Measurements from ENCODE around the gene AFF4.

Gene AFF4

DNA sequence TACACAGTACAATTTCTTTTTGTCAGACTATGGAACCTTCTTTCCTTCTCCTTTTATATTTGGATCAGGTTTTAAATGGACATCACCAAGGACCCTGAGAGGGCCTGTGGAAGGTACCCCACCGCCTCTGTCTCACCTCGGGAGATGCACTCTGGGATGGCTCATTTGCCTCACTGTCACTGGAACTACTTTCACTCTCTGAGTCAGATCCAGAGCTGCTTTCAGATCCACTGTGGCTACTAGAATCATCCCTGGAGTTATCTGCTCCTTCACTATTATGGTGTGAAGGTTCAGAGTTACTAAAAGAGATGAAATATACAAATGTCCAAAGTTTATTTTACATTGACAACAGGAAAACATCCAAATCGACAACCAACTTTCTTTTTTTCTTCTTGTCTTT lies 65.3 kb downstream of the AFF4 start:
- H3K27me3 Mint-ChIP-seq (ENCODE audit: low read depth, poor library complexity), result no peaks in the 10 kb centered on the region
- H3K4me3 Mint-ChIP-seq, result no peak overlapping the region
- H3K36me3 Mint-ChIP-seq (ENCODE audit: low read depth), result peaks cover 73% of the 10 kb centered on the region
- no peaks in the 10 kb centered on the region for H3K4me1 Mint-ChIP-seq
- no peak for DNase-seq
- no peaks in the 10 kb centered on the region for H3K9me3 Mint-ChIP-seq
- TF ChIP-seq, protein P1, sequence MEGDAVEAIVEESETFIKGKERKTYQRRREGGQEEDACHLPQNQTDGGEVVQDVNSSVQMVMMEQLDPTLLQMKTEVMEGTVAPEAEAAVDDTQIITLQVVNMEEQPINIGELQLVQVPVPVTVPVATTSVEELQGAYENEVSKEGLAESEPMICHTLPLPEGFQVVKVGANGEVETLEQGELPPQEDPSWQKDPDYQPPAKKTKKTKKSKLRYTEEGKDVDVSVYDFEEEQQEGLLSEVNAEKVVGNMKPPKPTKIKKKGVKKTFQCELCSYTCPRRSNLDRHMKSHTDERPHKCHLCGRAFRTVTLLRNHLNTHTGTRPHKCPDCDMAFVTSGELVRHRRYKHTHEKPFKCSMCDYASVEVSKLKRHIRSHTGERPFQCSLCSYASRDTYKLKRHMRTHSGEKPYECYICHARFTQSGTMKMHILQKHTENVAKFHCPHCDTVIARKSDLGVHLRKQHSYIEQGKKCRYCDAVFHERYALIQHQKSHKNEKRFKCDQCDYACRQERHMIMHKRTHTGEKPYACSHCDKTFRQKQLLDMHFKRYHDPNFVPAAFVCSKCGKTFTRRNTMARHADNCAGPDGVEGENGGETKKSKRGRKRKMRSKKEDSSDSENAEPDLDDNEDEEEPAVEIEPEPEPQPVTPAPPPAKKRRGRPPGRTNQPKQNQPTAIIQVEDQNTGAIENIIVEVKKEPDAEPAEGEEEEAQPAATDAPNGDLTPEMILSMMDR (IDR thresholded peaks at IDR 0.05), result no peak
- H3K27ac Mint-ChIP-seq, result no peak overlapping the region

DNA sequence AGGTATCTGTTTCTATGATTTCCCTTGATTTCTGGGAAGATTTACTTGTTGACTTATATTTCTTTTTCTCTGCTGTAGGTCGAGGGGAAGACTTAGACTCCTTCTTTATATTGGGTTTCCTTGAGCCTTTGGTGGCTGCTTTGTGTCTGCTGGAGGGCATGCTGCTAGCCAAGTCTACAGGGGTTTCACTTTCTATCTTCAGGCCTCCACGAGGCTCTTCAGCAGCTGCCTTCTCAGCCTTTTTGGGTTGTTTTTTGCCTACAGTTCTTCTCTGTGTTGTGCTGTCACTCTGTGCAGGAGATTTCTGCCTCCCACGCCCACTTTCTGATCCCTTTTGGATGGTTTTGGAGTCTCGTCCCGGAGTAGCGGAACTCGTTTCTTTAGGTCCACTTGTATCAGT lies 66.7 kb downstream of the AFF4 start:
- Mint-ChIP-seq H3K27ac (peak overlapping the region; percentile 77), H3K36me3 (ENCODE audit: low read depth) (peaks cover 80% of the 10 kb centered on the region), H3K4me1 (no peaks in the 10 kb centered on the region), H3K27me3 (ENCODE audit: low read depth, poor library complexity) (no peaks in the 10 kb centered on the region), H3K9me3 (no peaks in the 10 kb centered on the region), H3K4me3 (no peak overlapping the region)
- TF ChIP-seq, protein P1 (IDR thresholded peaks at IDR 0.05), result no peak
- DNase-seq, result no peak

DNA sequence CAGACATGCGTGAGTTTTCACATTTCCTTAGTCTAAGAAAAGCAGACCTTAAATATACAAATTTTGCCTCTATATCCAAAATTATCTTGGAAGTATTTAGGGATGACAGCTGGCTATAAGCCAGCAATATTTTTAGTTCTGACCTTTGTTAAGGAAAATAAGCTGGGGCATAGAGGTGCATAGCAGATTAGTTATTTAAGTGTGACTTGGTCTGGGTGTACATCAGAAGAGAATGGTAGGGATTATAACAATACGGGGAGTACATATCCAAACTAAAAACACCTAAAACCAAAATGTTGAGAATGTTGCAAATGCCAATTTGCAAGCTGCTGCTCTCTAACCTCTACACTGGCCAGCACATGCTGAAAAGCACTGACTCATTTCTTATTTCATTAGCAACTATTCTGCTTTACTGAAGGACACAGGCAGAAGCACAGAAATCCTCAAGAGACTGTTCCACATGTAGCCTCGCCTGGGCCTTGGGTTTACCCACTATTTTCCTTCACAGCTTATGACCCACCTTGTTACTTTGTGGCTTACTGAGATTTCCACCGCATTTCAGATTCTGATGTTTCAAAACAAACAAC lies 67.6 kb downstream of the AFF4 start:
- no peak for DNase-seq
- Mint-ChIP-seq H3K27ac (peak overlapping the region; percentile 77), H3K4me3 (no peak overlapping the region), H3K4me1 (no peaks in the 10 kb centered on the region), H3K9me3 (no peaks in the 10 kb centered on the region), H3K36me3 (ENCODE audit: low read depth) (peaks cover 77% of the 10 kb centered on the region), H3K27me3 (ENCODE audit: low read depth, poor library complexity) (no peaks in the 10 kb centered on the region)
- TF ChIP-seq, protein P1 (IDR thresholded peaks at IDR 0.05), result no peak

DNA sequence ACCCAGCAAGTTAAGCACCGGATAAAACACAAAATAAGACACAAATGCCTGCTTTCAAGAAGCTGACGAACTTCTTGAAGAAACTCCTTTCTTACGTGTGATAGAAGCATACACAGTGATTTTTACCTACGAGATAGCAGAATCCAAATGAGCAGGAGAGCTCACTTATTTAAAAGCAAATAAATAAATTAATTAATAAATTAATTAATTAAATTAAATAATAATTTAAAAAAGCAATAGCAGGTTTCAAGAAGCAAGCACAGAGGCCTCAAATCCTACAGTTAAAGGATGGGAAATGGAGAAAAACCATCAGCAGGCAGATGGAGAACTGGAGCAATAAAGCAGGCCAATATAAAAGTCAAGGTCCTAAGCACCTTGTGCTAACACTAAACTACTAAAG lies 72.6 kb downstream of the AFF4 start:
- Mint-ChIP-seq H3K27me3 (ENCODE audit: low read depth, poor library complexity) (no peaks in the 10 kb centered on the region), H3K4me1 (no peaks in the 10 kb centered on the region), H3K4me3 (no peak overlapping the region), H3K9me3 (no peaks in the 10 kb centered on the region), H3K27ac (peak overlapping the region; percentile 48), H3K36me3 (ENCODE audit: low read depth) (peaks cover 68% of the 10 kb centered on the region)
- TF ChIP-seq, protein P1 (IDR thresholded peaks at IDR 0.05), result no peak
- no peak for DNase-seq

DNA sequence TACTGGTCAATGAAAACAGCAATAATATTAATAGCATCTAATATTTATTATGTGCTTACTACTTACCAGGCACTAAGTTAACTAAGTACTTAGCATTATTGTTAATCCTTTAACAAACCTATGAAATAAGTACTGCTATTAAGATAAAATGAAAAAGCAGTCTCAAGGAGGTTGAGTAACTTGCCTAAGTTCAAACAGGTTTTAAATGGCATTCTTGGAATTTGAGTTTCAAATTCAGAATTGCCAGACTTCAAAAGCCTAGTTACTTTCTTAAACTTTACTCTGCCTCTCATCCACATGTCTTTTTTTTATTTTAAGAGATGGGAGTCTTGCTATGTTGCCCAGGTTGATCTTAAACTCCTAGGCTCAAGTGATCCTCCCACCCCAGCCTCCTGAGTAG lies 73.9 kb downstream of the AFF4 start:
- no peak overlapping the region for H3K4me3 Mint-ChIP-seq
- TF ChIP-seq, protein P1 (IDR thresholded peaks at IDR 0.05), result no peak
- H3K4me1 Mint-ChIP-seq, result no peaks in the 10 kb centered on the region
- H3K27me3 Mint-ChIP-seq (ENCODE audit: low read depth, poor library complexity), result no peaks in the 10 kb centered on the region
- H3K27ac Mint-ChIP-seq, result no peak overlapping the region
- H3K36me3 Mint-ChIP-seq (ENCODE audit: low read depth), result peaks cover 64% of the 10 kb centered on the region
- no peaks in the 10 kb centered on the region for H3K9me3 Mint-ChIP-seq
- no peak for DNase-seq

DNA sequence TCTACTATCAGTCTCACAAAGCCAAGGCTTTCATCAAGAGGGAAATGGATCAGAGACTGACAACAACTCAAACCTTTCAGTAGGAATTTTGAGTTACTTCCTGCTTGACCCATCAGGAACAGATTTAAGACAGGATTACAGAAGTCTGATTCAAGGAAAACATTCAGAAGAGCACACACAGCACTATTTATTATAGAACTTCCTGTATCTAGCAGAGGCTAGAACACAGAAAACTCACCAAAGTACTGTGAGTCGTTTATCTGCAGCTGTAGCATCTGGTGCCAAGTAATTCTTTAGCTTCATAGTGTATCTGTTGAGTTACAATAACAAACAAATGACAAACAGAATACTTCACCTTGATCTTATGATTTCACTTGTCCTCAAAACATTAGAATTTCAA lies 76.2 kb downstream of the AFF4 start:
- TF ChIP-seq, protein P1 (IDR thresholded peaks at IDR 0.05), result no peak
- DNase-seq, result no peak
- Mint-ChIP-seq H3K36me3 (ENCODE audit: low read depth) (peaks cover 56% of the 10 kb centered on the region), H3K4me3 (no peak overlapping the region), H3K9me3 (no peaks in the 10 kb centered on the region), H3K27me3 (ENCODE audit: low read depth, poor library complexity) (no peaks in the 10 kb centered on the region), H3K27ac (peak overlapping the region; percentile 10), H3K4me1 (no peaks in the 10 kb centered on the region)
